PC-3 (cell line): ENCODE results near the gene LENEP.

Experiments
- EZH2 ChIP-seq: fragments of 300-600 bp; sonication (generic); IDR thresholded peaks from one replicate; pipeline ENCODE4 v1.6.1; 2017; ENCODE audit warnings: antibody characterized with exemption, mild to moderate bottlenecking, low read length; ENCODE audit not compliant: unreplicated experiment
- EZH2phosphoT487 ChIP-seq: fragments of 300-600 bp; sonication (generic); IDR thresholded peaks from 2 replicates; pipeline ENCODE4 v1.6.1; 2018; ENCODE audit warnings: mild to moderate bottlenecking, antibody characterized with exemption, low read length, borderline replicate concordance
- TF ChIP-seq, protein P1 (sequence below): fragments of 300-600 bp; sonication (generic); conservative IDR thresholded peaks from 2 replicates; pipeline ENCODE4 v1.5.1; 2017; ENCODE audit warnings: antibody characterized with exemption, low read depth, mild to moderate bottlenecking, low read length

GRCh38 chr1:154964359-154964758, 29.0 kb upstream of the LENEP start:
- TF ChIP-seq, protein P1, sequence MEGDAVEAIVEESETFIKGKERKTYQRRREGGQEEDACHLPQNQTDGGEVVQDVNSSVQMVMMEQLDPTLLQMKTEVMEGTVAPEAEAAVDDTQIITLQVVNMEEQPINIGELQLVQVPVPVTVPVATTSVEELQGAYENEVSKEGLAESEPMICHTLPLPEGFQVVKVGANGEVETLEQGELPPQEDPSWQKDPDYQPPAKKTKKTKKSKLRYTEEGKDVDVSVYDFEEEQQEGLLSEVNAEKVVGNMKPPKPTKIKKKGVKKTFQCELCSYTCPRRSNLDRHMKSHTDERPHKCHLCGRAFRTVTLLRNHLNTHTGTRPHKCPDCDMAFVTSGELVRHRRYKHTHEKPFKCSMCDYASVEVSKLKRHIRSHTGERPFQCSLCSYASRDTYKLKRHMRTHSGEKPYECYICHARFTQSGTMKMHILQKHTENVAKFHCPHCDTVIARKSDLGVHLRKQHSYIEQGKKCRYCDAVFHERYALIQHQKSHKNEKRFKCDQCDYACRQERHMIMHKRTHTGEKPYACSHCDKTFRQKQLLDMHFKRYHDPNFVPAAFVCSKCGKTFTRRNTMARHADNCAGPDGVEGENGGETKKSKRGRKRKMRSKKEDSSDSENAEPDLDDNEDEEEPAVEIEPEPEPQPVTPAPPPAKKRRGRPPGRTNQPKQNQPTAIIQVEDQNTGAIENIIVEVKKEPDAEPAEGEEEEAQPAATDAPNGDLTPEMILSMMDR, result no peak
- no peak for TF ChIP-seq EZH2
- TF ChIP-seq EZH2phosphoT487, result no peak
